Suppressor macrophage (primary cell): ENCODE results near the gene GSG1L2.

ENCODE experiments used
- DNase-seq, 4 experiments: peaks; one replicate each; pipeline ENCODE4 v3.0.0-alpha.2; 2020 to 2022
- total RNA-seq, 17 experiments: gene quantifications; one replicate each; lab custom pipeline; 2026; ENCODE audit warnings: mixed read lengths in 6 of 17, inconsistent platforms in 3 of 17; lab: John Stamatoyannopoulos, UW

The GSG1L2 gene
- total RNA-seq: 0 to 1.2 (median 0) reads per million in 17 experiments

- DNase-seq: no peak
Observed at GRCh38 chr17:9821921-9822320, at the start of gene GSG1L2. TSS of gene GSG1L2 (minus strand) at chr17:9822079. CDS start at chr17:9822071, 8 bp downstream.

- DNase-seq: no peak
Observed at GRCh38 chr17:9868552-9868951, 46.7 kb upstream of the GSG1L2 start.

- peak; percentile 35 to 82 (median 60) for DNase-seq
Observed at GRCh38 chr17:9865586-9865985, 43.7 kb upstream of the GSG1L2 start.

GRCh38 chr17:9862949-9863348, 41.1 kb upstream of the GSG1L2 start:
- DNase-seq: no peak

GRCh38 chr17:9862220-9862619, 40.3 kb upstream of the GSG1L2 start:
- DNase-seq: peak; percentile 14 to 58 (median 39)

GRCh38 chr17:9860851-9861250, 39.0 kb upstream of the GSG1L2 start:
- DNase-seq: no peak

GRCh38 chr17:9859781-9860180, 37.9 kb upstream of the GSG1L2 start:
- no peak for DNase-seq

- peak in 3 of 4 experiments; percentile 10 to 43 (median 38) for DNase-seq
Observed at GRCh38 chr17:9855036-9855435, 33.2 kb upstream of the GSG1L2 start.

GRCh38 chr17:9854255-9854654, 32.4 kb upstream of the GSG1L2 start:
- no peak for DNase-seq

GRCh38 chr17:9850151-9850550, 28.3 kb upstream of the GSG1L2 start:
- no peak for DNase-seq

GRCh38 chr17:9845306-9845705, 23.4 kb upstream of the GSG1L2 start:
- no peak for DNase-seq

GRCh38 chr17:9844153-9844552, 22.3 kb upstream of the GSG1L2 start:
- no peak for DNase-seq

GRCh38 chr17:9843152-9844010, 21.5 kb upstream of the GSG1L2 start:
- DNase-seq: no peak

- no peak for DNase-seq
Observed at GRCh38 chr17:9842057-9842758, 20.3 kb upstream of the GSG1L2 start.

- no peak for DNase-seq
Observed at GRCh38 chr17:9839433-9839832, 17.6 kb upstream of the GSG1L2 start.

GRCh38 chr17:9837551-9838471, 15.9 kb upstream of the GSG1L2 start:
- DNase-seq: no peak

GRCh38 chr17:9833922-9834321, 12.0 kb upstream of the GSG1L2 start:
- DNase-seq: no peak

GRCh38 chr17:9830711-9831110, 8.8 kb upstream of the GSG1L2 start:
- DNase-seq: no peak

GRCh38 chr17:9829343-9829742, 7.5 kb upstream of the GSG1L2 start:
- DNase-seq: no peak

- no peak for DNase-seq
Observed at GRCh38 chr17:9828296-9829295, 6.7 kb upstream of the GSG1L2 start.

- no peak for DNase-seq
Observed at GRCh38 chr17:9825641-9826150, 3.8 kb upstream of the GSG1L2 start, which contains the start of gene GLP2R. TSS of gene GLP2R (plus strand) at chr17:9825924. CDS start at chr17:9826064, 140 bp downstream.
